ENCODE data around the gene ZNF436.

Gene ZNF436

DNA sequence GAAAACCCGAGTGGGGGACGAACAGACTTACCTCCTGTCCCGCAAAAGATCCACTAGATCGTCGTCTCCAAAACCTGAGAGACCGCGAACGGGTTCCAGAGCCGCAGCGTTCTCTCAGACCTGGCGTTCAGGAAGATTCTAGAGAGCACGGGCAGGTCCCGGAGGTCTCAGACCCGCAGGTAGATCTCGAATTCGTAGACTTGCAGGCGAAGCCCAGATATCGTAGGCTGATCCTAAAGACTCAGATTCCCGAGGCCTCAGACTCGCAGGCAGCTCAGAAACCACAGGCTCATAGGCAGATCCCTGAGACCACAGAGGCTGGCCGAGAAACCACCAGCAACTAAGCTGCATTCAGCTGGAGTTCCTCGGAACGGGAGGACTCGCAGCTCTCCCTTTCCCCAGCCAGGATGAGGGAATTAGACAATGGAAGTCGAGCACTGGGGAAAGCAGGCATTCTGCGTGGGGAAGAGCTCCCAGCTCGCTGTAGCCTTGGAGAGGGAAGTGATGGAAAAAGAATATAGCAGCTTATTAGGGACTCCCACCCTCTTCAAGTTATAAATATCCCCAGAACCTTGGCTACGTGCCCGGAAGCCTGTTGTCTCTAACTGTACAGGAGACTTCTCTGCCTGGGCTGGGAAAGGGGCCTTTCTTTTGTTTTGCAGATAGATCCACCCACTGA, at the start of gene ZNF436:
Gene ZNF436, minus strand, starts transcription at position 502 of the 679 bp plus-strand sequence. CDS start 1,831 bp downstream, outside the sequence.
- DNase-seq = peak; percentile 72

DNA sequence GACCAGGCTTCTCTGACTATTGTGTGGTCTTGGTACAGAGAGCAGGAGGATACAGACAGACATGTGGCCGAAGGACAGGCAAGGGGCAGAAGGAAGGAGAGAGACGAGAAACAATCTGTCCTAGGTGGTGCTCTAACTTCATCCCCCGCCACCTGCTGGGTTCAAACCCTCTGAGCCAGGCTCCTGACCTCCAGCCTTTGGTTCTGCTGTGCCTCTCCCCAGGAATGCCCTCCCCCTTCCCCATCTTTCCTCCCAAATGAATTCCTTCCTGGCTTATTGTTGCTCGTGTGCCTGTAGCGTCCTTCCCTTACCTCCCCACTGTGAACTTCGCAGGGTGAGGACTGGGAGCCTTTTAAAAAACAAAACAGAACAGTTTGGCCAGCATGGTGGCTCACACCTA, 49.5 kb upstream of the ZNF436 start:
- no peak for DNase-seq

DNA sequence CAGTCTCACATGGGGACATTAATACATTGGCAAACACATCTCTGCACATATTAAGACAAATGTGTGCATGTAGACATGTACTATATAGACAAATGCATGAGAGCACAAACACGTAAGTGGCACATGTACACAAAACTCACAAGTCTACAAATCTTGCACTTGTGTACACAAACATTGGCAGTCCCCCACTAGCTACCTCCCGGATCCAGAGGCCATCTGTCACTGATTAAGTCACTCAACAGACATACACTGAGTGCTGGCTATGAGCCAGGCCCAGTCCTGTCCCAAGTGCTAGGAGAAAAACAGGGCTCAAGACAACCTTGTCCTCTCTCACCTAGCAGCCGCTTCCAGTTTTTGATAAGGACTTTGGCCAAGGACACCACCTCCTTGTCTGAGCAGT, 47.9 kb upstream of the ZNF436 start:
- peak; percentile 63 for DNase-seq

DNA sequence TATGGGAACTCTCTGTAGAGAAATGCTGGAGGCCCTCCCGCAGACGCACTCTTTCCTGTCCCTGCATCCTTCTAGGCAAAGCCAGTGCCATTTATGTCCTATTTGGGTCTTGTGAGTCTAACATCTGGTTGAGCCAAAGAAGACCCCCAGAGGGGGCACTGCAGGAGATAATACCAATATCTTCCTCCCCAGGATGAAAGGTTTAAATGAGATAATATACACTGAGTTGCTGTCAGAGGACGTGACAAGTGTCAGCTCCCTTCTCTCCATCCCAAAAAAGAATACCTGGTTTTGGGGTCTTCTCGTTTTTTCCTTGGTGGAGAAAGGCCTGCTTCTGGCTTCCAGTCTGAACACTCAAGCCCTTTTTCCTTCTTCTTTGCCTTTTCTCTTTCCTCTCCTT, 47.3 kb upstream of the ZNF436 start:
- no peak for DNase-seq

DNA sequence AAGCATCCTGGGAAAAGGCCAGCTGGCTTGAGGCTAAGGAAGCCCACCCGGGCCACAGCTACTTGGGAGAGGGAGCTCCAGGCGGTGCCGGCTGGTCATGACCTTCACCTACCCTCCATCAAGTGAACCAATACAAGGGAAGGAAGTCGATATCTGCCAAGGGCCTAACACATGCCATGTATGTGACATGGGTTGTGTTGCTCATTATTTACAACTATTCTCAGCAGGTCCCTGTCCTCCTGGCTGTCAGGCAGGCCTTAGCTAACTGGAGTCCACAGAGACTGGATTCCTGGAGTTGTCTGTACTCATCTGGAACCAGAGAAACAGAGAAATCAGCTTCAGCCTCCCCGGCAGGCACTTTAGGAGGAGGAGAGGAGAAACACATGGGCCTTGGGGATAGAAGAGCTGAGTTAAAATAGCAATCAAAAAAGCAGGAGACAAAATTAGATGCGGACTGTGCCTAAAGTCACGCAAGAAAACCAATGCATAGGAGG, 39.2 kb upstream of the ZNF436 start:
- DNase-seq = no peak

DNA sequence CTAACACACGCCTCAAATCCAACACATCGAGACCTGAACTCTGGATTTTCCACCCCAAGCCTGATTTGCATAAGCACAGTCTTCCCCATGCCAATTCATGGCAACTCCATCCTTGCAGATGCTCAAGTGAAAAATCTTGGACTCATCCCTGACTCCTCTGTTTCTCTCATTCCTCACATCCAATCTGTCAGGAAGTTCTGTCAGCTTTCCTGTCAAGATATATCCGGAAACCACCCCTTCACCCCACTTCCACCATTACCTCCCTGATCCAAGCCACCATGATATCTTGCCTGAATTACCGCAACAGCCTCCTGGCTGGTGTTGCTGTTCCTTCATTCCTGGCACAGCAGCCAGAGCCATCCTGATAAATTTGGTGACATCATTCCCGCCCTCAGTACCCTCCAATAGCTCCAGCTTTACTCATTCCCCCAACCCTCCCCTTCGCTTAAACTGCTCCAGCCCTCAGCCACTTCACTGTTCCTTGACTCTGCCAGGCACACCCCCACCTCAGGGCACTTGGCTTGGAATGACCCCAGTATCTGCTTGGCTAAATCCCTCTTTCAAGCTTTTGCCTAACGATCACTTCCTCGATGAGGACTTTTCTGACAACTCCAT, 37.5 kb upstream of the ZNF436 start:
- no peak for DNase-seq

DNA sequence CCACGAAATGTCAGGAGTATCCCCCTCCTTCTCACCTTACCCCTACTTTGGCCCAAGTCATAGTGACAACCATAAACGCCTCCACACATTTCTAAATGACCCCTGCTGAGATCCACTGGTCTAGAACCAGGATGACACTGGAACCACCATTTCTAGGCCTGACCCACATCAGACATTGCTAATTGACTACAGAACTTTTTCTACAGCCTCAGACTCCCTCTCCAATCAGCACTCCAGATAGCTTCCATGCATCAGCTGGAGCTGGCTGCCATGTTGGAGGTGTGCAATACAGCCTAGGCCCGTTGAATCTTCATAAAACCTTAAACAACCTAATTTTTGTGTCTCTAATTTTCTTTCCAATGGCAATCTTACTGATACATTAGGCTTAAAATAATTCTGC, 36.3 kb upstream of the ZNF436 start:
- DNase-seq = no peak

DNA sequence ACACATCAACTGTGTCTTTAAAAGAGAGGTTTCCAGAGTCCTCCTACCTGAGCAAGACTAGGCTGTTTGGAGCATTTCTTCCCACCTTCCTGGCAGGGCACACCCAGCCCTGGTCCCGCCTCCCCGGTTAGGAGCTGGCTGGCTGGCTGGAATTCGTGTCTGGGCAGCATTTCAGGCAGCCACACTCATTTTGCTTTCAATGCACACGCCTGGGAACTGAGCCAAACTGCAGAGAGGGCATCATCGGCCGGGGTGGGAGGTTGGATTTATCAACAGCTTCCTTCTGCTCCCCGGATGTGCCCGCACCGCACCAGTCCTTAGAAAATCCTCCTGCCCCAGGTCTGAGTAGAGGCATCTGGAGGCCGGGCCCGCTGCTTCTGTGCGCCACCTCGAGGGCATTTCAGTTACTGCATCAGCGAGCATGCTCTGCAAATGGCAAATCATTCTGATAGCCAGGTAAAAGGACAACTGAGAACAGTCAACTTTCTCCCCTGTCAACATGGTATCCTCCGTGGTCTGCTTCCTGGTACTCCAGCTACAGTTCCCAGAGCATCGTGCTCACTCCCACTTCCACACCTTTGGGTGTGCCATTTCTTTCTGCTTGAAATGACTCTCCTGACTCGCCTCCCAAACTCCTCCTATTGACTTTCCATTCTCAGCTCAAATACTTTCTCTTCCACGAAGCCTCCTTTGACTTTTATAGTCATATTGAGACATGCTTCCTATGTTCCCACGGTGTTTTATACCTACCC, 34.3 kb upstream of the ZNF436 start:
- peak; percentile 96 for DNase-seq

DNA sequence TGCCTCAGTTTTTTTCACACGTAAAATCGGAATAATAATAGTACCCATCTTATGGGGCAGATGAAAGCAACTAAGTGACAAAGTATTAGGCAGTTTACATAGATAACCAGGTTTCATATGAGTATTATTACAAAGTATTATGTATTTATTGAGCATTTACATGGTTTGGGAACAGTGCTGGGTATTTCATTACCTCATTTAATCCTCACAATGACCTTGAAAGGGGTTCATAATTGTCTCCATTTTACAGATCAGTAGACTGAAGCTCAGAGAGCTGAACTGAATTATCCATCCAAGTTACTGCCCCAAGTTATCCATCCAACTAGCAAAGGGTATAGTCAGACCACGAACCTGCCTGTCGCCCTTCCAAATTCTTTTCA, 33.7 kb upstream of the ZNF436 start:
- DNase-seq = no peak

DNA sequence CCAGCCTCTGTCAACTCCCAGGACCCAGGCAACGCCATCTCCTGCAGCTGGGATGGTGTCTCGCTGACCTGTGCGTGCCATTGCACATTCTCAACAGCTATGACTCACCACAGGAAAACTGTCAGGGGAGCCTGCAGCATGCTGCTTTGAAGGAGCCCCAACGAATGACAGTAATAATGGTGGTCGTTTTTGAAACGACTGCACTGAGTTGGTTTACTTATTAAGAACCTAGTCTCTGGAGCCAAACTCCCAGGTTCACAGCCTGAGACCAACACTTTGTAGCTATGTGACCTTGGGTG, 33.4 kb upstream of the ZNF436 start:
- no peak for DNase-seq

DNA sequence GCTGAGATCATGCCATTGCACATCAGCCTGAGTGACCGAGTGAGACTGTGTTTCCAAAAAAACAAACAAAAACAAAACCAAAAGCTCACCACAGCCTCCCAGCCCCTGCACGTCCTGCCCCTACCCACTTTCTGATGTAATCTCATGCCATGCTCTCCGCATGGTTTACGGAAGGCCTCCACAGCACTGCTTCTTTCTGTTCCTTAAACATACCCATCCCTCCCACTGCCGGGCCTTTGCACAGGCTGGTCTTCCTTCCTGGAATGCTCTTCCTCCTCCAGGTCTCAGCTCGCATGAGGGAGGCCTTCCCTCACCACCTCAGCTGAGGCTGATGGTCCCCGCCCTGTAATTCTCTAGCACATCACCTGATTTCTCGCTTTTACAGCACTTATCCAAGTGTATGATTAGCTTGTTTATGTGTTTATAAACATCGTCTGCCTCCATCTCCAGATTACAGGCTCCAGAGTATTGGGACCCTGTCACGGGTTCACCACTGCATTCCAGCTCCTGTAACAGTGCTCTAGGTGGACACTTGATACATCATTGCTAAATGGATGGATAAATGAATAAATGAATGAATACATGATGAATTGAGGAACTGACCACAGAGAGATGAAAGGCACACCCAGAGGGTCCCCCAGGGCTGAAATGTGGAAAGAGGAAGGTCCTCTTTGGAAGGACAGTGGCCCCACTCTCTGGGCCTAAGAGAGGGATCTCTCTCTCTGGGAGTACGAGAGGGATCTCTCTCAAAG, 32.8 kb upstream of the ZNF436 start:
- no peak for DNase-seq

DNA sequence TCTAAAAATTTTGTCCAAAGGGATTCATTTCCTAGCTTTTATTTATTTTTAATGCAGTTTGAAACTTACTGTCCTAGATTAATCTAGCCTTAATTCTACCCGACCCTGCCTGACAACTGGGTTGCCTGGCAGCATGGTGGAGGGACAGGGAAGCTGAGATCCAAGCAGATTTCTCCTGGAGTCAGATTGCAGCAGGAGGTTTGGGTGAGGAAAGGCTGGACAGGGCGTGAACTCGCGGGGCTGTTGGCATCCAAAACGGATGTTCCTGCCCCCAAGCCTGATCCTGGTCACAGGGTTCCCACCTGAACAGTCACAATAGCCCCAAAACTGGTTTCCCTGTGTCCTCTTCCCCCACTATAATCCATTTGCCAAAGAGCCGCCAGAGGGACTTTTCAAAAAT, 31.7 kb upstream of the ZNF436 start:
- no peak for DNase-seq

DNA sequence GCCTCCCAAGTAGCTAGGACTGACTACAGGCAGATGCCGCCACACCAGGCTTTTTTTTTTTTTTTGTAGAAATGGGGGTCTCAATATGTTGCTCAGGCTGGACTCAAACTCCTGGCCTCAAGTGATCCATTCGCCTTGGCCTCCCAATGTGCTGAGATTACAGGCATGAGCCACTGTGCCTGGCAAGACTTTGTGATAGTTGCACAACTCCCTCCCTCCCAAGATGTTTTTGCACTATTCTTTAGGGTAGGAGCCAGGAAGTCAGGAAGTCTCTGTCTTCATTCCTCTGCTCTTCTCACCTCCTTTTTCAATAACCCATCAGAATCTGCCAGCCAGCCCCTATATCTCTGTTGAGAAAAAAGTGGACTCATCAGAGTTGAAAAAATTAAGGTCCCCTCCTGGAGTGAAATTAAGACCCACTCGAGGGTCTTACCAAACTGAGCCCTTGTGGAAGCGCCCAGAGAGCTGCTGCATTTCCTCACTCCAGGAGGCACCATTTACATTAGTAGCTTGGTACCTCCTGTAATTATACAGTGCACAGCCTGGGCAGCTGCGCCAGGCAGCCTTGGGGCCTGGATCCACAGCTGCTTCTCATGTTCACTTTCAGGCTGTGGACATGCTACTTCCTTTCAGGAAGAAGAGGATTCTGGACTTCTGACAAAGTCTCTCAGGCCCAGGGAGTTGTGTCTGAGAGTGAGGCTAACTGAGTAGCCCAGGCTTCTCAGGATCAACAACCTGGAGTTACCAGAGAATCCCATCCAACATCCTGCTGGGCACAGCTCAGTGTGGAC, 30.9 kb upstream of the ZNF436 start:
- DNase-seq = no peak

DNA sequence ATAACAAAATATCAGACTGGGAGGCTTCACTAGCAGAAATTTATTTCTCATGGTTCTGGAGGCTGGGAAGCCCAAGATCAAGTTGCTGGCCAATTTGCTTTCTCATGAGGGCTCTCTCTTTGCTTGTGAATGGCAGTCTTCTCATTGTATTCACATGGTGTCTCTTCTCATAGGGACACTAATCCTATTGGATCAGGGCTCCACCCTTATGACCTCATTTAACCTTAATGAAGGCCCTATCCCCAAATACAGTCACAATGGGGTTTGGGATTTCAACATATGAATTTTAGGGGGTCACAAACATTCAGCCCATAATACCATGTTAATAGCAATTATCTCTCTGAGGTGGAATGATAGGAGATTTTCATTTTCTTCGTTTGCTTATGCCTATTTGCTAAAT, 29.6 kb upstream of the ZNF436 start:
- no peak for DNase-seq

DNA sequence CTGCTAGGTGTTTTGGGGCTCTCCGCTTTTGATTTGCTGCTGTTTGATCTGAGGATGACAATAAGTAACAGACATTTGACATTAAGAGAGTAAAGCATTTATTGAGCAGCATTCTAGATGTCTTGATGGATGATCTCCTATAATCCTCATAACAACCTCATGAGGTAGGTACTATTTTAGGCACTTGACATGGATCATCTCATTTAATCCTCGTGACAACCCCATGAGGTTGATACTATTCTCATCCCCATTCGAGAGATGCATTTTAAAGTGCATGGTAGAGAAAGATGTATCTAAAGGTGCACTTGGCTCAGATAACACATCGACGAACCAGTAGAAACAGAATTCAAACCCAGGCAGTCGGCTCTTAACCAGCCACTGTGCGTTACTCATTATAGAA, 28.3 kb upstream of the ZNF436 start:
- DNase-seq = no peak

DNA sequence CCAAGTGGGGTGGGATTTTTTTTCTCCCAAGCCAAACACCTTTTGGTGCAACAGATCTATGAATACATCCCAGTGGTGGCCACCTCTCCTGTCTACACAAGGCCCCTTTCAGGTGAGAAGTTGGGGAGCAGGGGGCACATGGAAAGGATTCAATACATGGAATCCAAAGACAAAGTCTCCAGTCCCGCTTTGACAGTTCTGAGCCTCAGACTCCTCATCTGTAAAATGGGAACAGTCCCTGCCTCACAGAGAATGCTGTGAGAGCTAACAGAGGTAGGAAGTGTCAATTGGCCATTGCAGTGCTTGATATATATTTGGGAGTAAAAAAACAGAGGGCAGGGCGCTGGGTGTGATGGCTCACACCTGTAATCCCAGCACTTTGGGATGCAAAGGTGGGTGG, 26.7 kb upstream of the ZNF436 start:
- DNase-seq = no peak

DNA sequence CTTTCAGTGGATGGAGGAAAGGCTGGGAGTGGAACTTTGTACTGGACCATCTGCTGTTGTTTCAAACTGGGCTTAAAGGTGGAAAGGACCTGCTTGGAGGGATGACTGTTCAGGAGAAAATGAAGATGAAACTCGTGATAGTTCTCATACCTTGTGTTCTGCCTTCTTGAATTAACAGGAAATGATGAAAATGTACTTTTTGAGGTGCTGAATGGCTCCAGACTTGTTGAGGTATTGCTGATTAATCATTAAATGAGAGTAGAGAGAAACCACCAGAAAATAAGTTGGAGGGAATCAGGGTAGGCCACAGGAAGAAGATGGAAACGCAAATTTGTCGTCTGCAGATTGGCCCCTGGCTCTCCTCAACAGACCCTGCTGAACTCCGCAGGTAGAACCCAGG, 26.2 kb upstream of the ZNF436 start:
- no peak for DNase-seq

DNA sequence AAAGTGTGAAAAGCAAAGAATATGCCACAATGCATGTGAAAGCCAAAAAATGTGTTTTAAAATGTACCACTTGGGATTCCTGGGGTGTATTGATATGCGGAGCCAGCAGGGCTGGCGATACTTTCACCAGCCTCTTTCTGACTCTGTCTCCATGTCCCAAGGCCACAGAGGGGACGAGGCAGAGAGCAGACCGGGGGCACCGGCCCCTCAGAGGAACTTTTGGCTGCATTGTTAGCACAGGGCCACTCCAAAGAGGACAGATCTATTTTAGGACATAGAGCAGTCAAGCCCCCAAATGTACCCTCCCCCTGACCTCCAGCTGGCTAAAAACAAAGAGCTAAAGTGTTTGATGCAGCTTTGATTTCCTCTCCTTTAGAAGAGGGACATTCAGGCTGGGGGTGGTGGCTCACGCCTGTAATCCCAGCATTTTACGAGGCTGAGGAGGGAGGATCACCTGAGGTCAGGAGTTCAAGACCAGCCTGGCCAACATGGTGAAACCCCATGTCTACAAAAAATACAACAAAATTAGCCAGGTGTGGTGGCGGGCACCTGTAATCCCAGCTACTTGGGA, 25.6 kb upstream of the ZNF436 start:
- DNase-seq = no peak

DNA sequence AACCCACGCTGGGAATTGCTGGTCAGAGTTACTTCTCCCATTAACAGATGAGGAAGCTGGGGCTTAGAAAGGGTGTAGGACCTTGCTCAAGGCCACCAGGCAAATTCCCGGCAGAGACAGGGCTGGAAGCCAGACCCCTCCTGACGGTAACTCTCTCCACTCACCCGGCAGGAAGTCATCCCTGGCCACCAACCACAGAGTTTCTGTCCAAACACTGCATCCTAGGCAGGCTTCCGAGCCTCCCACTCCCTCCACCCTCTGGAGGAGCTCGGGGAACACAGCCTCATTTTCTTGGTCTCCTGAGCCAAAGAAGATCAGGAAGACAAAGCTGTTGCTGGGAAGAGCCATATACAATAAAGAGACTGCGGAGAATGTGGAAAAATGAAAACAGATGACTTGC, 25.0 kb upstream of the ZNF436 start:
- no peak for DNase-seq

DNA sequence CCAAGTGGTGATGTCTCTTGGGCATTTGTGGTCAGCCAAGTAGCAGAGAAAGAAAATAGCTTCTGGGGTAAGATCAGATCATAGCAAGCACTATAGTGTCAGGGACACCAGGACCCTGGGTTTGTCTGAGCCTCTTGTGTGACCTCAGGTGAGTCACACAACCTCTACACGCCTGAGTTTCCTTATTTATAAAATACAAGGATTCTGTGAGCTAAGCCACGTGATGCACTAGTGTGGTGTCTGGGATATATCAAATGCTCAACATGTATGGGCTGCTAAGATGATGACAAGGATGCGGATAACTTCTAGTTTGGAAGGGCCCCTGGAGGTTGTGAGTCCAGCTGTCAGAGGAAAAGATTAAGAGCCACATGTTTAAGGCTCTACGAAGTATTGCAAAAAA, 24.5 kb upstream of the ZNF436 start:
- DNase-seq = no peak

DNA sequence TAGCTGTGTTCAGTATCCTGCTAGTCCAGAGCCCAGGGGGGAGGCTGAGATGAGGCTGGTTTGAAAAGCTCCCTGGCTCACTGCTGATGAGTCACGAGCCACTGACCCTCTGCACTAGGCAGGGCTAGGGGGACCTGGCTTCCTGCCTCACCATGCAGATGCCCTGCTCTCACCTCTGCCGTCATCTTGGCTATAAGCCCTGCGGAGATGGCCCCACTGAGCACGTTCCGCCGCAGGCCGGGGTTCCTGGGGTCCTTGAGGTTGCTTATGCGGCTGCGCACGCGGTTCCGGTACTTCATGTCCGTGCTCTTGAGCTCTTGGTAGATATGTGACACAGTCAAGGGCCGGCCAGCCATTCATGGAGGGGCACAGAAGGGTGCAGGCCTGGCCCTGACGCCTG, 24.1 kb upstream of the ZNF436 start:
- DNase-seq = no peak

DNA sequence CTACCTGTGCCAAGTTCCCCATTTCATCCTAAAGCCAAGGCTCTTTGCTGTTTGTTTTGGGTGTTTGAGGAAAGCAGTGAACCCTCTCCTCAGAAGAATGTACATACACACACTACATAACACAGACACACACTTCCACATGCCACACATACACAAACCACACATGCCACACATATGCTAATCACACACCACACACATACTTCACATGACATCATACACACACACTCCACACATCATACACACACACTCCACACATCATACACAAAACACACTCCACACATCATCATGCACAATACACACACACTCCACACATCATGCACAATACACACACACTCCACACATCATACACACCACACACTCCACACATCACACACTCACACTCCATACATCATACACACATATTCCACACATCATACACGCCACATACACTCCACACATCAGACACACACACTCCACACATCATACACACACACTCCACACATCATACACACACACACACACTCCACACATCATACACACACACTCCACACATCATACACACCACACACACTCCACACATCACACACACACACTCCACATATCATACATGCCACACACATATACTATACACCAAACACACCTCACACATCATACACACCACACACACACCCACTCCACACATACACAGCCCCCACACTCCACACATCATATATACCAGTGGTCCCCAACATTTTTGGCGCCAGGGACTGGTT, 22.7 kb upstream of the ZNF436 start:
- no peak for DNase-seq
